GM21786 (cell line): ENCODE results near the gene NFIL3.
"Not testable (repeated sequence)": the region's sequence is repeated elsewhere in the genome, so short reads cannot be mapped to it uniquely, and the experiment has no call there.

Source experiments
- ATAC-seq: cut with Tn5 transposase; IDR thresholded peaks from one replicate; pipeline ENCODE4 v1.9.1; 2021; ENCODE audit not compliant: unreplicated experiment

Gene NFIL3, protein sequence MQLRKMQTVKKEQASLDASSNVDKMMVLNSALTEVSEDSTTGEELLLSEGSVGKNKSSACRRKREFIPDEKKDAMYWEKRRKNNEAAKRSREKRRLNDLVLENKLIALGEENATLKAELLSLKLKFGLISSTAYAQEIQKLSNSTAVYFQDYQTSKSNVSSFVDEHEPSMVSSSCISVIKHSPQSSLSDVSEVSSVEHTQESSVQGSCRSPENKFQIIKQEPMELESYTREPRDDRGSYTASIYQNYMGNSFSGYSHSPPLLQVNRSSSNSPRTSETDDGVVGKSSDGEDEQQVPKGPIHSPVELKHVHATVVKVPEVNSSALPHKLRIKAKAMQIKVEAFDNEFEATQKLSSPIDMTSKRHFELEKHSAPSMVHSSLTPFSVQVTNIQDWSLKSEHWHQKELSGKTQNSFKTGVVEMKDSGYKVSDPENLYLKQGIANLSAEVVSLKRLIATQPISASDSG

DNA sequence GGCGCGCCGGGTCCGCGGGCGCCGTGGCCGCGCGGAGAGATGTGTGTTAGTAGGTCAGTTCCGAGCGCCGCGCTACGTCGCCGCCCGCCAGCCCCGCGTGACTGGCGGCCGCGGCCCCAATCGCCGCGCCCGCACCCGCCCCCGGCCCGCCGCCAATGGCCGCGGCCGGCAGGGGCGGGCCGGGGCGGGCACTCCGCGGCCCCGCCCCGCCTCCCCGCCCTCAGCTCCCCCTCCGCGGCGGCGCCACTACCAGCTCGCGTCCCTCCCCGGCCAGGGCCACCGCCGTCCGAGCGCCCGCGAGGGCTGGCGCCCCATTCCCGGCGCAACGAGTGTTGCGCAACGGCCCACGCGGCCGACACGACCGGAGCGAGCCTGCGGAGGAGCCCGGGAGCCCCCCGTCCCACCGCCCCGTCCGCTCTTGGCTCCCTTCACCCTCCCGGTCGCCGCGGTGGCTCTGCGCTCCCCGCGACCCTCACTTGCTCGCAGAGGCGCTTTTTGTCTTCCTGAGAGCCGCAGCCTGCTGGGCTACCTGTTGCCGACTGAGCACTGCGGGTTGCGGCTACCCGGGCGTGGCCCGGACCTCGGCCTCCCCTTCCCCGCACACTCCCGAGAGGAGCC, at the start of gene NFIL3:
Gene NFIL3, minus strand, starts transcription at position 48 of the 618 bp plus-strand sequence. CDS start 13,098 bp downstream, outside the sequence.
- ATAC-seq = peak; percentile 65

DNA sequence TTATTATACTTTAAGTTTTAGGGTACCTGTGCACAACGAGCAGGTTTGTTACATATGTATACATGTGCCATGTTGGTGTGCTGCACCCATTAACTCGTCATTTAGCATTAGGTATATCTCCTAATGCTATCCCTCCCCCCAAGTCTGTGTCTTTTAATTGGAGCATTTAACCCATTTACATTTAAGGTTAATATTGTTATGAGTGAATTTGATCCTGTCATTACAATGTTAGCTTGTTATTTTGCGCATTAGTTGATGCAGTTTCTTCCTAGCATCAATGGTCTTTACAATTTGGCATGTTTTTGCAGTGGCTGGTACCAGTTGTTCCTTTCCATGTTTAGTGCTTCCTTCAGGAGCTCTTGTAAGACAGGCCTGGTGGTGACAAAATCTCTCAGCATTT, 47.9 kb upstream of the NFIL3 start:
- not testable (repeated sequence) for ATAC-seq

DNA sequence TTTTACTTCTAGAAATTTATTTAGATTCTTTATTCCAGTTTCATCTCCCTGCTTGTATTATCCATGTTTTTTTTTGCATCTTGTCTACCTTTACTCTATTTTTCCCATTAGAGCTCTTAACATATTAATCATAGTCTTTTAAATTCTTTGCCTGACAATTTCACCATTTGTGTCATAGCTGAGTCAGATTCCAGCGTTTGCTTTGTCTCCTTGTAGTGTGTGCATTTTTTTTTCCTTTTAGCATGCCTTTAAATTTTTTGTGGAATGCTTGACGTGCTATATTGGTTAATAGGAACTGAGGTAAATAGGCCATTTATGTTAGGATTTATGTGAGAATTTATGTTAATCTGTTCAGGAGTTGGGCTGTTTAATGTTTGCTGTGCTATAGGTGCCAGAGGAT, 41.8 kb upstream of the NFIL3 start:
- no peak for ATAC-seq

DNA sequence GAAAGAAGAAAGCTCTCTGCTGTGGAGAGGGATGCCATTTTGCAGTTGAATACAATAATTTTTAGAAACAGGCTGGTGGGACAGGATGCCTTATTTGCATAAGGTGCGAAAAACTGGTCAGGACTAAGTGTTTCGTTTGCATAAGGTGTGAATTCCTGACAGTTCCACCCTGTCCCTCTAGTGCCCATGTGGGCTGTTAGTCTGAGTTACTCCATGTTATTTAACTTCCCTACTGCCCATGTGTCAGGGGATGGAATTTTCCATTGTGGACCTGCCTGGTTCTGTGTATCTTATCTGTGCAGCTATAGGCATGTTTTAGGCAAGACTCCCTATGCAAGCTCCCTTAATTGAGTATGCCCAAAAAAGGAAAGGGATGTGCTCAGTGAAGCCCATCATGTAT, 35.3 kb upstream of the NFIL3 start:
- ATAC-seq = no peak

DNA sequence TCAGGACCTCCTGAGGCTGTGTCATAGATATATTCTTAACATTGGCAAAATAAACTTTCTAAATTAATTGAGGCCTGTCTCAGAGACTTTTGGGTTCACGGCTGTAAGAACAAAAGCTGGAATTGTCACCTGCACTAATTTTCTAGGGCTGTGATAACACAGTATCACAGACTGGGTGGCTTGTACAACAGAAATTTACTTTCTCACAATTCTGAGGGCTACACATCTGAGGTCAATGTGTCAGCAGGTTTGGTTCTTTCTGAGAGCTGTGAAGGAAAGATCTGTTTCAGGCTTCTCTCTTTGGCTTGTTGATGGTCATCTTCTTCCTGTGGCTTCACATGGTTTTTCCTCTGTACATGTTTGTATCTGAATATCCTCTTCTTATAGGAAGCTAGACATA, 29.2 kb upstream of the NFIL3 start:
- ATAC-seq = no peak

DNA sequence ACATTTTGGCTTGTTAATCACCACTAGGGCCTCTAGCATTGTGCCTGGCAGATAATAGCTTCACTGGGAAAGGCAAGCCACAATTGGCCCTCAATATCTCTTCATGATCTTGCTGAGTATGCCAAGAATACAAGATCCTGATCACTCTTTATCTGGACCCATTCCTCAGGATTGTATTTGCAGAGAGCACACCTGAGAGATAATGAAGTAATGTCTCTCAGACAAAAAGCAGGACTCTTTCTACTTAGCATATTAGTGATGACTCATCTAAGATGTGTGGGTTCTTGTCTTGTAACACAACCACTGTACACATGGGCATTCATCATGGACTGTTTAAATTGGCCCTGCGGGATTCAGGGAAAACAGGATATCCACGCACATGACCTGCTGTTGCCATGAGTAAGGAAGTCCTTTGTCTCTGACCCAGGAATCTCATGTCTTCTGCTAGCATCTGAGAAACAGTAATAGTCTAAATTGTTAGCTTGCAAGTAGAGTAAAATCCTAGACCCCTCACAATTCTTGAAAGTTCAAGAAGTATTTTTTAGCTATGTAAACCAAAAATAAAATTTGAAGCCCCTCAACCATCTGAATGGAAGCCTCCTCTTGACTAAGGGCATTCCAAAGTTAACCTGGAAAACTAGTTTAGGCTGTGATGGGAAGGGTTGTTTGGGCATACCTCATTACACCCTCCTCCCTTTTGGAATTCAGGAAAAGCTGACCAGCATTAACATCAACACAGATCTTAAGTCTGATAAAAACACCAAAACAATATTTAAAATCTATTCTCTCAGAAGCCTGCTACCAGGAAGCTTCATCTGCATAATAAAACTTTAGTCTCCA, 28.0 kb upstream of the NFIL3 start:
- no peak for ATAC-seq

DNA sequence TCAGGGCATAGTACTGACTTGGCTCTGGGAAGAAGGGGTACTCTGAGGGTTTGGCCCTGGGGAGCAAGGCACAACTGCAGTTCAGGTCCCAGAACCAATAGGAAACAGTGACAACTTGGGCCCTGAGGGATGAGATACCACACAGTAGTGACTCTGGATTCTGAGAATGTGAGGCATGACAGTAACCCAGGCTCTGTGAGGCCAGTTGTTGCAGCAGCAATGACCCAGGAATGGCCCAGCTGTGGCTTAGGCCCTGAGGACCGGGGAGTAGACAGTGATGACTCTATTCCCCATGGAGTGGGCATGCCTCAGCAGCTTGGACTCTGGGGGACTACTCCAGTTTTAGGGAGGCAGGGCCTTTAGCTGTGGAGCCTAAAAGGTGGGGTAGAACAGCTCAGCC, 21.5 kb upstream of the NFIL3 start:
- ATAC-seq = no peak

DNA sequence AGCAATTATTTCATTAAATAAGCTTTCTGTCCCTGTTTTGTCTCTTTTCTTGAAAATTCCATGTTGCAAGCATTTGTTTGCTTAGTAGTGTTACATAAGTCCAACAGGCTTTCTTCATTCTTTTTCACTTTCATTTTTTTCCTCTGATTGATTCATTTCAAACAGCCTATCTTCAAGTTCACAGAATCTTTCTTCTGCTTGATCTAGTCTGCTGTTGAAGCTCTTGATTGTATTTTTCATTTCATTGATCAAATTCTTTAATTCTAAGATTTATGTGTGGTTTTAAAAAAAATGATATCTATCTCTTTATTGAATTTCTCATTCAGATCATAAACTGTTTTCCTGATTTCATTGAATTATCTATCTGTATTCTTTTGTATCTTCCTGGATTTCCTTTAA, 20.4 kb upstream of the NFIL3 start:
- no peak for ATAC-seq

DNA sequence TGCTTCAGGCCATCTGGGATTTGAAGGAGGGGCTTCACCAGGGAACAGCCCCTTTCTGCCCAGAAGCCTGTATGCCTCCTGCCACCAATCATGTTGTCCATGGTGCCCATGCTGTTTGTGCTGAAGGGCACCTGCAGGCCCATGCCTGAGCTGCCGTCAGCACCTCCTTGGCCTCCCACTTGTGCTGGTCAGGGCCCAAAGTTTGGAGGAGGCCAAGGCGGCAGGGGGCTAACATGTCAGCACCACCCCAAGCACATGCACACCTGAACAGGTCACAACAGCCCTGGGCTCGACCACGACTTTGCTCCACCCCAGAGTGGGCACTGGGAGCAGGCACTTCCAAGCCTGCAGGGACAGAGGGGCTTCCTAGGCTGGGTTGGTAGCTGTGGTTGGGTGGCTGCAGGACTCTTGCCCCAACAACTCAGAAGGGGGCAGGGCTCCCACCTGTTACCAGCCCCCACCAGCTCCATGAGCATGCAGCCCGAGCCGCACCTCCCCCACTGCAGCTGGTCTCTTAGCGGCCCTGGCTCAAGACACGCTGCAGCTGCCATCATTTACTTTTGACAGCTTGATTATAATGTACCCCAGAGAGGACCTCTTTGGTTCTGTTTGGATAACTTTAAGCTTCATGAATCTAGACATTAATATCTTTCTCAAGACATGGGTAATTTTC, 19.8 kb upstream of the NFIL3 start:
- no peak for ATAC-seq

DNA sequence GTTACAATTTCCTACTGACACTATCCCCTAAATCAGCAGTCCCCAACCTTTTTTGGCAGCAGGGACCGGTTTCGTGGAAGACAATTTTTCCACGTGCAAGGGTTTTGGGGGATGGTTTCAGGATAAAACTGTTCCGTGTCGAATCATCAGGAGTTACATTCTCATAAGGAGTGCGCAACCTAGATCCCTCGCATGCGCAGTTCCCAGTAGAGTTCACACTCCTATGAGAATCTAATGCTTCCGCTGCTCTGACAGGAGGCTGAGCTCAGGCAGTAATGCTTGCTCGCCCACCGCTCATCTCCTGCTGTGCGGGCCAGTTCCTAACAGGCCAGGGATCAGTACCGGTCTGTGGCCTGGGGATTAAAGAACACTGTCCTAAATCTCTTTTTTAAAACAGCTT, 13.2 kb upstream of the NFIL3 start:
- no peak for ATAC-seq

DNA sequence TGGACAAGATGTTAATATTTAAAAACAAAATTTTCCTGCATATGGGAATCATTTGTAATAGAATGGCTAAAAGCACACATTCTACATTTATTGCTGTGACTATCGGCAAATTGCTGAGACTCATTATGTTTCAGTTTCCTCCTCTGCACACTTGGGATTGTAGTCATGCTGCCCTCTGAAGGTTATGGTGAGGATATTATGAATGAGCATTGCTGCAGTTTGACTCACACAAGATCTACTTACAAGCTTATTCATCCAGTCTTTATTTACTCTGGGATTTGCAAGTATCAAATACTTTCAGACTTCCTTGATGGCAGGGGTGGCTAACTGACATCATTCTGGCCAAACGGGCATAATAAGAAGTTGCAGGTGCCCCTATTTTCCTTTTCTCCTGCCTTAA, 9.5 kb upstream of the NFIL3 start:
- ATAC-seq = no peak

DNA sequence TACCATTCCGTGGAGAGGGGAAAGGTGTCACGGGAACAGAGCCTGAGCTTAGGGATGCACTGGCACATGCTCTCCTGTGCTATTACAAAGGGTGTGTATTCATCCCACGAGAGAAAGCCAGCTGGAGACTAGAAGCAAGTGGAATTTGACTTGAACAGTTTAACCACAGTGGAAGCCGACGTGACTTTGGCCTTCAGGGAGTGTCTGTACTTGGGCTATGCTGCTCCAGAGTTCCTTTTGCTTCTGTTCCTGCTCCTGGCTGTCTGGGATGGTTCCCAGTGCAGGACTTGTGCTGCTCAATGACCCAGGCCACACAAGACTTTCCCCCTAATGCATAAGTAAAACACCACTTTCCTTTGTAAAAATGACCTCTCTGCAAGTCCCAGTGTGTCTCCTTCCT, 7.9 kb upstream of the NFIL3 start:
- no peak for ATAC-seq

DNA sequence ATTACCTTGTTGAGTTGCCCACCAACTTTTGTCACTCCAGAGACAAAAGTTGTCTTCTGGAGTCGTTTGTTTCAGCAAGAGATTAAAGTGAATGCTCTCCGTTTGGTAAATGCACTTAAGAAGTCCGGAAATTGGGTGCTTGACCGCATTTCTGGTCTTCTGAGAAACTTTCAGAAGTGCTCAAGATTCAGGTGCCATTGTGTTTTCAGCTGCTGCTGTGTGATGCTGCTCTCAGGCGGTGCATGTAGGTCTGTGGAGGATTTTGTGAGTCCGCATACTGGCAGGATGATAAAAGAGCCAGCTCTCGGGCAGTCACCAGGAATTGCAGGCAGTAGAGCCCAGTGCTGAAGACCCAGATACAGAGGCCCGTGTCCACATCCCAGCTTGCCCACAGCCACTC, 5.9 kb upstream of the NFIL3 start:
- ATAC-seq = no peak

DNA sequence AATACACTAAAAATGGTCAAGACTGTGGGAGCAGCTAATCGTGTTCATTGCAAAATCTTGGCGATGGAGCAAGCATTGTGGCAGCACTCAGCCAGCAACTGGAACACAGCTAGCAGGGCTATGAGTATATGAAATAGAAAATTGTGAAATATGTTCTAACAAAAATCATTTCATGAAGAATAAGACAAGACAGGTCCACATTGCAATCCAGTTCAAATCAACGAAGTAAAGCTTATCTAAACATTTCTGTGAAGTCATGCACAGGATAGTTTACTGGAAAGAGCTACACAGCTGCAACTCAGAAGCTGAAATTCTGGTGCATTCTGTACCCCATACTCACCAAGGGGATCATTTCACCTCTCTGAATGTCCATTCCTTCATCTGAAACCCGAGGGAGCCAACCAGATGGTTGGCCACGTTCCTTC, 5.3 kb upstream of the NFIL3 start:
- no peak for ATAC-seq

DNA sequence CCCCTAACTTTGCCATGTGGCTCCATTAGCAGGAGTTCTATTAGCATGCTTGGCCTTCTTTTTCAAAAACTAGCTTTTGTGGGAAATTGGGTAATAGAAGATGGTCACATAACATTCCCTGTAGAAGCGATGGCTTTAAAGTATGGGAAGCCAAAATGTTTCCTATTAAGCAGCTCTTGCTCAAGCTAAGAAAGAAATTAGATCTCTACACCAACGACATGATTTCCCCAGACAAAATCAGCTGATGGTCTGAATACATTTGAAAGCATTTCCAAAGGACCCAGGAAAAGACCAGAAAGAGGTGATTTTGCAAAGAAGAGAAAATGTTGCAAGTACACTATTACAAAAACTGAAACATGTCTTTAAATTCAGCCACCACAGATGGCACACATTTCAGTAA, 4.8 kb upstream of the NFIL3 start:
- ATAC-seq = no peak

DNA sequence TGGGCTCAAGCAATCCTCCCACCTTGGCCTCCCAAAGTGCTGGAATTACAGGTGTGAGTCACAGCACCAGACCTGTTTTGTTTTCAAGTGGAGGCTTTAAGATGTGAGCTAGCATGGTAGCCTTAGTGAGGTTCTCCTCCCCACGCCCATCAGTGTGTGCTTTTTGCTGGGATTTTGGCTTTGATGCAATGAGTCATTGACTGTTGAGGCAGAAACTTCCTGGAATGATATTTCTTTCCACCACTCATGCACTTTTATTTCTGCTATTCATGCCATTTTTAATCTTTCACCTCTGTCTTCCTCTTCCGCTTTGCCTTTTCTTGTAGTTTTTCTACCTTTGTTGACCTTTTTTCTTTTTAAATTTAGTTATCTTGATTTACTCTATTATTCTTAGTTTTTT, 4.2 kb upstream of the NFIL3 start:
- no peak for ATAC-seq

DNA sequence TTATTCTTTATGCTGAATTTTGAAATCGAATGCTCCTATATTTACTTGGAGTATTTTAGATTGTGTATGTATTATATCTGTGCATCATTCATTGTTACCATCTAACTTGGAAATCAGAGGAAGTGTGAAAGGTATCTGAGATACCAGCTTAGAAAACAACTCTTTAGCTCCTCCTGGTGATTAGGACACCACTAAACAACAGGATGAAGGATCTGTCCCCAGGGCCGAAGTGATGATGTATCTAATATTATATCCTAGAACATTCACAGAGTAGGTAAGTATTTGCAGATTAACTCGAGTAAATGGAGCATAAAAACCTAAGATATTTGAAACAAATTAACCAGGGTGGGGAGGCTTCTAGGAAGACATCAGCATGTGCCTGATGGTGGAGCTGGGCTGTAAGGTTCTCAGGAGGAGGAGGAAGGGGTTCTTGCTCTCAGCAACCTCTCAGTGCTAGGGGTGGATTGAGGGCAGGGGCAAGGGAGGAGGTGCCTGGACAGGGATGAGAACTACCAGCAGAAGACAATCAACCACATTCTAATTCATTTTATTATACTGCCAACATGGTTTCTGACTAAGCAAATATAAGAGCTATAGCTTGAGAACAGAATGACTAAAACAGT, 2.6 kb upstream of the NFIL3 start:
- ATAC-seq = no peak

DNA sequence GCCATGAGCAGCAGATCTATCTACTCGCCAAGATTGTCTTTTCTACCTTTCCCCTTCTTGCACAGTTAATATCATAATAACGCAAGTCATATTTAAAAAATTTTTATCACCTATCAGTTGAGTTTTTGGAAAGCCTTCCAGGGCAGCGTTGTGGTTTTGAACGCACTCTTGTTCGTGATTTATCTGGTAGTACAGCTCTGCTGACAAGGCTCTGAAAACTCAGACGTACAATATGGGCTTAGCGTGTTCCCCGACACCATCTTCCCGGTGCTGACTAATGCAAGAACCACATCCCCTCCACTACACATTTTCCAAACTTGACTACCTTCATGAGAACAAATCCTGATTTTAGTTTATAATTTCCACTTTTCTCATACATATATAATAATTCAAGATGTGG, 1.6 kb upstream of the NFIL3 start:
- no peak for ATAC-seq

DNA sequence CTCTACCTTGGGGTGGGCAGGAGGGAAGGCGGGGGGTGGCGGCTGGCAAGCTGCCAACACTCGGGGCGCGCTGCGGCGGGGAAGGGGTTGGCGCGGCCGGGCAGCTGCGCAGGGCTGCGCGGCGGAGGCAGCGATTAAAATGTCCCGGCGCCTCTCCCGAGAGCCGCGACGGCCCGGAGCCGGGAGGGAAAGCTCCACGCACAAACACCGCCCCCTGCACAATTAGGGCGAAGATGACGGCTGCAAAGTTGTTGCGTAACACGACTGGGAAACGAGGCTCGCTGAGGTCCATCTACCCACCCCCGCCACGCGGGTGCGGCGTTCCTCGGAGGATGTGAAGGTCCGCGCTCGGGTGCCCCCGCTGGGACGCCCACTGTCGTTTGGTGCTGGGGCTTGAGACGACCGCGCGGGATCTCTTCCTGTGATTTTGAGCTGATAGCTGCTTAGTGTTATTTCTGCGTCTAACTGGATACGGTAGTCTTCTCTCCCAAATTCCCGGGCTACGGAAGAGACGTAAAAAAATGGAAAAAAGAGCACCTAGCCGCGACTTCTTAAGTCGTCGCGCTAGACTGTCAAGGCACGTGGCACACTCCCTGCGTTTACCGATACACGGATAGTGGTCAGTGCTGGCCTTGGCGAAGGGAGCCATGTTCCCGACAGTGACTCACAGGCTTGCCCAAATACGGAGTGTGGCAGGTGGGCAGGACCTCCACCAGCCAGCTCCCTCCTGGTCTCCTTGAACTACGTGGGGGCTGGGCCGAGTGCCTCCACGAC, 958 bp upstream of the NFIL3 start:
- peak; percentile 13 for ATAC-seq
